GM23338 (cell line): ENCODE measurements around the gene KRTAP13-3. TPM values are rescaled to one million over a fixed set of nuclear protein-coding genes. Genes with fewer than 3 reads are reported as not detected.
A peak's percentile ranks its signal among the peaks of the same experiment; 100 is the strongest.

Experiments
- ATAC-seq: fragments of 200-7000 bp; cut with Tn5 transposase; 3 replicates; pipeline ENCODE4 v1.9.1; 2020
- DNase-seq: peaks from one replicate; pipeline ENCODE4 v3.0.0-alpha.2; 2015; ENCODE audit warnings: low spot score
- H2AFZ ChIP-seq: fragments of 200-600 bp; sonication (generic); 2 replicates; pipeline ENCODE4 v1.8.0; 2016; ENCODE audit warnings: antibody characterized with exemption, mild to moderate bottlenecking, moderate library complexity
- H3F3A ChIP-seq: fragments of 200-600 bp; sonication (generic); replicated peaks from 2 replicates; pipeline ENCODE4 v1.8.0; 2017; ENCODE audit warnings: antibody characterized with exemption, mixed run types, low read depth
- H3K27ac ChIP-seq: fragments of 200-600 bp; sonication (generic); 2 replicates; pipeline ENCODE4 v1.6.1; 2016; ENCODE audit warnings: low read depth
- H3K27me3 ChIP-seq: fragments of 200-600 bp; sonication (generic); 2 replicates; pipeline ENCODE4 v1.8.0; 2016; ENCODE audit warnings: mild to moderate bottlenecking, mixed run types, moderate library complexity; ENCODE audit not compliant: insufficient read depth
- H3K36me3 ChIP-seq: fragments of 200-600 bp; sonication (generic); 2 replicates; pipeline ENCODE4 v1.8.0; 2016; ENCODE audit warnings: mild to moderate bottlenecking; ENCODE audit not compliant: insufficient read depth
- H3K4me1 ChIP-seq: fragments of 200-600 bp; sonication (generic); 2 replicates; pipeline ENCODE4 v1.8.0; 2016; ENCODE audit warnings: mild to moderate bottlenecking, moderate library complexity; ENCODE audit not compliant: insufficient read depth
- H3K4me2 ChIP-seq: fragments of 200-600 bp; sonication (generic); 2 replicates; pipeline ENCODE4 v1.7.1; 2017; ENCODE audit warnings: mixed run types
- H3K4me3 ChIP-seq: fragments of 200-600 bp; sonication (generic); 2 replicates; pipeline ENCODE4 v1.6.1; 2016; ENCODE audit warnings: mixed run types
- H3K79me2 ChIP-seq: fragments of 200-600 bp; sonication (generic); replicated peaks from 2 replicates; pipeline ENCODE4 v1.8.0; 2017; ENCODE audit warnings: mild to moderate bottlenecking; ENCODE audit not compliant: insufficient read depth
- H3K9me2 ChIP-seq: fragments of 200-600 bp; sonication (generic); 2 replicates; pipeline ENCODE4 v1.8.0; 2017; ENCODE audit not compliant: insufficient read depth
- H4K20me1 ChIP-seq: fragments of 200-600 bp; sonication (generic); replicated peaks from 2 replicates; pipeline ENCODE4 v1.8.0; 2017; ENCODE audit warnings: mild to moderate bottlenecking; ENCODE audit not compliant: insufficient read depth
- H3K27ac Mint-ChIP-seq: 2 replicates; pipeline ENCODE4 v1.8.0; 2020; ENCODE audit warnings: inconsistent platforms, mild to moderate bottlenecking, moderate library complexity, mixed read lengths
- H3K27me3 Mint-ChIP-seq: 3 replicates; pipeline ENCODE4 v1.8.0; 2022; ENCODE audit warnings: low read depth, mild to moderate bottlenecking, moderate library complexity, mixed read lengths, inconsistent platforms; ENCODE audit not compliant: insufficient read depth, poor library complexity
- H3K36me3 Mint-ChIP-seq: 3 replicates; pipeline ENCODE4 v1.8.0; 2021; ENCODE audit warnings: low read depth, mild to moderate bottlenecking, inconsistent platforms, moderate library complexity, mixed read lengths
- H3K4me1 Mint-ChIP-seq: 3 replicates; pipeline ENCODE4 v1.8.0; 2020; ENCODE audit warnings: mild to moderate bottlenecking, inconsistent platforms, mixed read lengths
- H3K4me3 Mint-ChIP-seq: 3 replicates; pipeline ENCODE4 v1.8.0; 2021; ENCODE audit warnings: moderate library complexity, mild to moderate bottlenecking, inconsistent platforms, mixed read lengths
- H3K9me3 Mint-ChIP-seq: 3 replicates; pipeline ENCODE4 v1.8.0; 2020; ENCODE audit warnings: moderate library complexity, mild to moderate bottlenecking, inconsistent platforms, mixed read lengths
- CREB1 ChIP-seq: fragments of 250-450 bp; sonication (Bioruptor Pico); IDR thresholded peaks from 2 replicates; pipeline ENCODE4 v1.5.0; 2020; ENCODE audit warnings: low read depth, mild to moderate bottlenecking, moderate library complexity
- CTCF ChIP-seq, 2 experiments: fragments of 200-600 bp in 1 of 2; sonication (generic) in 1 of 2; conservative IDR thresholded peaks; 2 replicates each; pipeline versions ENCODE4 v1.5.1 to v1.6.1; 2016 to 2017; ENCODE audit warnings: antibody characterized with exemption in 2 of 2, low read depth in 2 of 2, mild to moderate bottlenecking in 2 of 2, moderate library complexity in 1 of 2
- EZH2 ChIP-seq: fragments of 200-600 bp; sonication (generic); IDR thresholded peaks from one replicate; pipeline ENCODE4 v1.8.0; 2017; ENCODE audit warnings: antibody characterized with exemption, mild to moderate bottlenecking, low read depth; ENCODE audit not compliant: unreplicated experiment
- EZH2phosphoT487 ChIP-seq: fragments of 200-600 bp; sonication (generic); IDR thresholded peaks from one replicate; pipeline ENCODE4 v1.8.1; 2018; ENCODE audit warnings: antibody characterized with exemption; ENCODE audit not compliant: unreplicated experiment
- JUNB ChIP-seq: IDR thresholded peaks from one replicate; pipeline ENCODE4 v1.6.1; 2016; ENCODE audit warnings: antibody characterized with exemption; ENCODE audit not compliant: unreplicated experiment
- NANOG ChIP-seq: IDR thresholded peaks from 2 replicates; pipeline ENCODE4 v1.6.1; 2016; ENCODE audit warnings: antibody characterized with exemption, borderline replicate concordance
- POLR2AphosphoS5 ChIP-seq: IDR thresholded peaks from 2 replicates; pipeline ENCODE4 v1.6.1; 2016; ENCODE audit warnings: antibody characterized with exemption, low read depth
- STAT1 ChIP-seq: IDR thresholded peaks from one replicate; pipeline ENCODE4 v1.6.1; 2016; ENCODE audit warnings: antibody characterized with exemption; ENCODE audit not compliant: unreplicated experiment
- ZNF114 ChIP-seq: fragments of 250-450 bp; sonication (Bioruptor Pico); IDR thresholded peaks from 2 replicates; pipeline ENCODE4 v1.5.0; 2020; ENCODE audit warnings: mild to moderate bottlenecking, moderate library complexity
- ZNF331 ChIP-seq: fragments of 250-450 bp; sonication (Bioruptor Pico); IDR thresholded peaks from 2 replicates; pipeline ENCODE4 v1.5.0; 2020; ENCODE audit warnings: low read depth, mild to moderate bottlenecking, moderate library complexity
- polyA plus RNA-seq: library from polyadenylated mRNA; unstranded; fragments of >200 nt; fragmentation: Nextera tagmentation; extraction: Ambion mirVana; gene quantifications from 2 replicates; pipeline ENCODE4 v1.2.1, GENCODE V29; 2016
- total RNA-seq: library from RNA; depleted of rRNA; stranded (reverse); fragments of >200 nt; shearing (Covaris generic); gene quantifications from 2 replicates; pipeline ENCODE4 v1.2.3, GENCODE V29; 2014
- TF ChIP-seq, protein P1 (sequence below): IDR thresholded peaks from one replicate; pipeline ENCODE4 v1.6.1; 2018; ENCODE audit warnings: antibody characterized with exemption; ENCODE audit not compliant: unreplicated experiment
- TF ChIP-seq, protein P2 (sequence below): fragments of 250-450 bp; sonication (Bioruptor Pico); IDR thresholded peaks from 2 replicates; pipeline ENCODE4 v1.5.0; 2020; ENCODE audit warnings: mild to moderate bottlenecking, moderate library complexity
- TF ChIP-seq, protein P3 (sequence below): IDR thresholded peaks from 2 replicates; pipeline ENCODE4 v1.6.1; 2016; ENCODE audit warnings: antibody characterized with exemption

Gene KRTAP13-3
- total and polyA plus RNA-seq, 2 experiments from 2014 or later: not detected

GRCh38 chr21:30395731-30396130 lies 30.0 kb downstream of the KRTAP13-3 start, which contains the start of gene KRTAP13-1:
KRTAP13-1 (plus strand) TSS chr21:30396031; CDS start chr21:30396087, 56 bp downstream.
- Histone ChIP-seq H2AFZ (no peak within 1 kb of the TSS), H3K4me2 (no peak within 1 kb of the TSS), H3F3A (no peaks in the 10 kb centered on the region), H3K9me2 (no peaks in the 10 kb centered on the region), H3K79me2 (no peaks in the 10 kb centered on the region), H3K27me3 (no peaks in the 10 kb centered on the region), H3K27ac (no peak within 1 kb of the TSS), H4K20me1 (no peaks in the 10 kb centered on the region), H3K36me3 (no peaks in the 10 kb centered on the region), H3K4me3 (no peak within 1 kb of the TSS), H3K4me1 (no peaks in the 10 kb centered on the region)
- Mint-ChIP-seq H3K27me3 (peaks cover 2% of the 10 kb centered on the region), H3K36me3 (no peaks in the 10 kb centered on the region), H3K4me1 (no peaks in the 10 kb centered on the region), H3K27ac (peak within 1 kb of the TSS; percentile 46; the same call in 1 of the 2 replicates), H3K9me3 (peaks cover 4% of the 10 kb centered on the region; the same call in 2 of the 3 replicates), H3K4me3 (no peak within 1 kb of the TSS)
- ATAC-seq (no peak), DNase-seq (no peak)
- TF ChIP-seq NANOG: no peak
- TF ChIP-seq ZNF331 (CRISPR knock-in tag): no peak
- TF ChIP-seq, protein P1, sequence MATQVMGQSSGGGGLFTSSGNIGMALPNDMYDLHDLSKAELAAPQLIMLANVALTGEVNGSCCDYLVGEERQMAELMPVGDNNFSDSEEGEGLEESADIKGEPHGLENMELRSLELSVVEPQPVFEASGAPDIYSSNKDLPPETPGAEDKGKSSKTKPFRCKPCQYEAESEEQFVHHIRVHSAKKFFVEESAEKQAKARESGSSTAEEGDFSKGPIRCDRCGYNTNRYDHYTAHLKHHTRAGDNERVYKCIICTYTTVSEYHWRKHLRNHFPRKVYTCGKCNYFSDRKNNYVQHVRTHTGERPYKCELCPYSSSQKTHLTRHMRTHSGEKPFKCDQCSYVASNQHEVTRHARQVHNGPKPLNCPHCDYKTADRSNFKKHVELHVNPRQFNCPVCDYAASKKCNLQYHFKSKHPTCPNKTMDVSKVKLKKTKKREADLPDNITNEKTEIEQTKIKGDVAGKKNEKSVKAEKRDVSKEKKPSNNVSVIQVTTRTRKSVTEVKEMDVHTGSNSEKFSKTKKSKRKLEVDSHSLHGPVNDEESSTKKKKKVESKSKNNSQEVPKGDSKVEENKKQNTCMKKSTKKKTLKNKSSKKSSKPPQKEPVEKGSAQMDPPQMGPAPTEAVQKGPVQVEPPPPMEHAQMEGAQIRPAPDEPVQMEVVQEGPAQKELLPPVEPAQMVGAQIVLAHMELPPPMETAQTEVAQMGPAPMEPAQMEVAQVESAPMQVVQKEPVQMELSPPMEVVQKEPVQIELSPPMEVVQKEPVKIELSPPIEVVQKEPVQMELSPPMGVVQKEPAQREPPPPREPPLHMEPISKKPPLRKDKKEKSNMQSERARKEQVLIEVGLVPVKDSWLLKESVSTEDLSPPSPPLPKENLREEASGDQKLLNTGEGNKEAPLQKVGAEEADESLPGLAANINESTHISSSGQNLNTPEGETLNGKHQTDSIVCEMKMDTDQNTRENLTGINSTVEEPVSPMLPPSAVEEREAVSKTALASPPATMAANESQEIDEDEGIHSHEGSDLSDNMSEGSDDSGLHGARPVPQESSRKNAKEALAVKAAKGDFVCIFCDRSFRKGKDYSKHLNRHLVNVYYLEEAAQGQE: no peak
- TF ChIP-seq EZH2: no peak
- TF ChIP-seq STAT1: no peak
- no peak for TF ChIP-seq CTCF (conservative IDR thresholded peaks at IDR 0.05; ENCODE audit: low read depth in 2 of 2)
- TF ChIP-seq JUNB: no peak
- TF ChIP-seq, protein P2, sequence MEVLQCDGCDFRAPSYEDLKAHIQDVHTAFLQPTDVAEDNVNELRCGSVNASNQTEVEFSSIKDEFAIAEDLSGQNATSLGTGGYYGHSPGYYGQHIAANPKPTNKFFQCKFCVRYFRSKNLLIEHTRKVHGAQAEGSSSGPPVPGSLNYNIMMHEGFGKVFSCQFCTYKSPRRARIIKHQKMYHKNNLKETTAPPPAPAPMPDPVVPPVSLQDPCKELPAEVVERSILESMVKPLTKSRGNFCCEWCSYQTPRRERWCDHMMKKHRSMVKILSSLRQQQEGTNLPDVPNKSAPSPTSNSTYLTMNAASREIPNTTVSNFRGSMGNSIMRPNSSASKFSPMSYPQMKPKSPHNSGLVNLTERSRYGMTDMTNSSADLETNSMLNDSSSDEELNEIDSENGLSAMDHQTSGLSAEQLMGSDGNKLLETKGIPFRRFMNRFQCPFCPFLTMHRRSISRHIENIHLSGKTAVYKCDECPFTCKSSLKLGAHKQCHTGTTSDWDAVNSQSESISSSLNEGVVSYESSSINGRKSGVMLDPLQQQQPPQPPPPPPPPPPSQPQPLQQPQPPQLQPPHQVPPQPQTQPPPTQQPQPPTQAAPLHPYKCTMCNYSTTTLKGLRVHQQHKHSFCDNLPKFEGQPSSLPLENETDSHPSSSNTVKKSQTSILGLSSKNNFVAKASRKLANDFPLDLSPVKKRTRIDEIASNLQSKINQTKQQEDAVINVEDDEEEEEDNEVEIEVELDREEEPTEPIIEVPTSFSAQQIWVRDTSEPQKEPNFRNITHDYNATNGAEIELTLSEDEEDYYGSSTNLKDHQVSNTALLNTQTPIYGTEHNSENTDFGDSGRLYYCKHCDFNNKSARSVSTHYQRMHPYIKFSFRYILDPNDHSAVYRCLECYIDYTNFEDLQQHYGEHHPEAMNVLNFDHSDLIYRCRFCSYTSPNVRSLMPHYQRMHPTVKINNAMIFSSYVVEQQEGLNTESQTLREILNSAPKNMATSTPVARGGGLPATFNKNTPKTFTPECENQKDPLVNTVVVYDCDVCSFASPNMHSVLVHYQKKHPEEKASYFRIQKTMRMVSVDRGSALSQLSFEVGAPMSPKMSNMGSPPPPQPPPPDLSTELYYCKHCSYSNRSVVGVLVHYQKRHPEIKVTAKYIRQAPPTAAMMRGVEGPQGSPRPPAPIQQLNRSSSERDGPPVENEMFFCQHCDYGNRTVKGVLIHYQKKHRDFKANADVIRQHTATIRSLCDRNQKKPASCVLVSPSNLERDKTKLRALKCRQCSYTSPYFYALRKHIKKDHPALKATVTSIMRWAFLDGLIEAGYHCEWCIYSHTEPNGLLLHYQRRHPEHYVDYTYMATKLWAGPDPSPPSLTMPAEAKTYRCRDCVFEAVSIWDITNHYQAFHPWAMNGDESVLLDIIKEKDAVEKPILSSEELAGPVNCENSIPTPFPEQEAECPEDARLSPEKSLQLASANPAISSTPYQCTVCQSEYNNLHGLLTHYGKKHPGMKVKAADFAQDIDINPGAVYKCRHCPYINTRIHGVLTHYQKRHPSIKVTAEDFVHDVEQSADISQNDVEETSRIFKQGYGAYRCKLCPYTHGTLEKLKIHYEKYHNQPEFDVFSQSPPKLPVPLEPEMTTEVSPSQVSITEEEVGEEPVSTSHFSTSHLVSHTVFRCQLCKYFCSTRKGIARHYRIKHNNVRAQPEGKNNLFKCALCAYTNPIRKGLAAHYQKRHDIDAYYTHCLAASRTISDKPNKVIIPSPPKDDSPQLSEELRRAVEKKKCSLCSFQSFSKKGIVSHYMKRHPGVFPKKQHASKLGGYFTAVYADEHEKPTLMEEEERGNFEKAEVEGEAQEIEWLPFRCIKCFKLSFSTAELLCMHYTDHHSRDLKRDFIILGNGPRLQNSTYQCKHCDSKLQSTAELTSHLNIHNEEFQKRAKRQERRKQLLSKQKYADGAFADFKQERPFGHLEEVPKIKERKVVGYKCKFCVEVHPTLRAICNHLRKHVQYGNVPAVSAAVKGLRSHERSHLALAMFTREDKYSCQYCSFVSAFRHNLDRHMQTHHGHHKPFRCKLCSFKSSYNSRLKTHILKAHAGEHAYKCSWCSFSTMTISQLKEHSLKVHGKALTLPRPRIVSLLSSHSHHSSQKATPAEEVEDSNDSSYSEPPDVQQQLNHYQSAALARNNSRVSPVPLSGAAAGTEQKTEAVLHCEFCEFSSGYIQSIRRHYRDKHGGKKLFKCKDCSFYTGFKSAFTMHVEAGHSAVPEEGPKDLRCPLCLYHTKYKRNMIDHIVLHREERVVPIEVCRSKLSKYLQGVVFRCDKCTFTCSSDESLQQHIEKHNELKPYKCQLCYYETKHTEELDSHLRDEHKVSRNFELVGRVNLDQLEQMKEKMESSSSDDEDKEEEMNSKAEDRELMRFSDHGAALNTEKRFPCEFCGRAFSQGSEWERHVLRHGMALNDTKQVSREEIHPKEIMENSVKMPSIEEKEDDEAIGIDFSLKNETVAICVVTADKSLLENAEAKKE (CRISPR knock-in tag): no peak
- TF ChIP-seq CREB1: no peak
- no peak for TF ChIP-seq ZNF114
- TF ChIP-seq POLR2AphosphoS5: no peak
- TF ChIP-seq, protein P3, sequence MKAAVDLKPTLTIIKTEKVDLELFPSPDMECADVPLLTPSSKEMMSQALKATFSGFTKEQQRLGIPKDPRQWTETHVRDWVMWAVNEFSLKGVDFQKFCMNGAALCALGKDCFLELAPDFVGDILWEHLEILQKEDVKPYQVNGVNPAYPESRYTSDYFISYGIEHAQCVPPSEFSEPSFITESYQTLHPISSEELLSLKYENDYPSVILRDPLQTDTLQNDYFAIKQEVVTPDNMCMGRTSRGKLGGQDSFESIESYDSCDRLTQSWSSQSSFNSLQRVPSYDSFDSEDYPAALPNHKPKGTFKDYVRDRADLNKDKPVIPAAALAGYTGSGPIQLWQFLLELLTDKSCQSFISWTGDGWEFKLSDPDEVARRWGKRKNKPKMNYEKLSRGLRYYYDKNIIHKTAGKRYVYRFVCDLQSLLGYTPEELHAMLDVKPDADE: no peak
- TF ChIP-seq EZH2phosphoT487: no peak
